Astrocyte of the spinal cord (primary cell): ENCODE data around the gene MCFD2.
A peak's percentile ranks its signal among the peaks of the same experiment; 100 is the strongest.

Experiments used
- DNase-seq: peaks from one replicate; pipeline ENCODE4 v3.0.0; 2011; ENCODE audit warnings: low read depth, low spot score
- H3K4me3 ChIP-seq: 2 replicates; pipeline ENCODE4 v1.5.1; 2011; ENCODE audit warnings: low read depth, mild to moderate bottlenecking, low read length, moderate library complexity
- CTCF ChIP-seq: IDR thresholded peaks from 2 replicates; pipeline ENCODE4 v1.5.1; 2012; ENCODE audit warnings: low read depth, mild to moderate bottlenecking, low read length, inconsistent platforms
- in situ Hi-C: cut with HindIII; loops from 2 replicates; pipeline ENCODE4 v1.10.0; 2017; ENCODE audit warnings: low sequenced_read_pairs

Gene MCFD2

GRCh38 chr2:46866770-46867246 is 48.8 kb downstream of the MCFD2 start:
- in situ Hi-C loops, result no loop called here
- TF ChIP-seq CTCF, result no peak
- no peak overlapping the region for H3K4me3 ChIP-seq
- no peak for DNase-seq

GRCh38 chr2:46865181-46865970 is 50.2 kb downstream of the MCFD2 start:
- DNase-seq, result no peak
- no peak overlapping the region for H3K4me3 ChIP-seq
- in situ Hi-C loops, result no loop called here
- TF ChIP-seq CTCF, result no peak

- no peak for DNase-seq
- in situ Hi-C loops, result no loop called here
- TF ChIP-seq CTCF, result no peak
- no peak overlapping the region for H3K4me3 ChIP-seq
Observed at GRCh38 chr2:46863882-46864281, 51.7 kb downstream of the MCFD2 start.

- no peak for DNase-seq
- no peak for TF ChIP-seq CTCF
- in situ Hi-C loops, result no loop called here
- H3K4me3 ChIP-seq, result no peak overlapping the region
Observed at GRCh38 chr2:46862514-46862913, 53.1 kb downstream of the MCFD2 start.

GRCh38 chr2:46861916-46862315 is 53.7 kb downstream of the MCFD2 start:
- no peak for TF ChIP-seq CTCF
- in situ Hi-C loops, result no loop called here
- H3K4me3 ChIP-seq, result no peak overlapping the region
- DNase-seq, result no peak

- in situ Hi-C loops, result no loop called here
- DNase-seq, result no peak
- no peak overlapping the region for H3K4me3 ChIP-seq
- no peak for TF ChIP-seq CTCF
Observed at GRCh38 chr2:46859482-46859881, 56.1 kb downstream of the MCFD2 start.

GRCh38 chr2:46858702-46859090 is 56.9 kb downstream of the MCFD2 start:
- peak; percentile 82 for DNase-seq
- no peak for TF ChIP-seq CTCF
- in situ Hi-C loops, result no loop called here
- no peak overlapping the region for H3K4me3 ChIP-seq
